GM19452 (cell line): ENCODE measurements around the gene RPS6KA3.
A peak's percentile ranks its signal among the peaks of the same experiment; 100 is the strongest.
"Not testable (repeated sequence)": the region's sequence is repeated elsewhere in the genome, so short reads cannot be mapped to it uniquely, and the experiment has no call there.

Experiments used
- ATAC-seq: cut with Tn5 transposase; IDR thresholded peaks from one replicate; pipeline ENCODE4 v1.9.1; 2021; ENCODE audit not compliant: unreplicated experiment

RPS6KA3 gene

GRCh38 chrX:20149326-20149725 lies 117.4 kb downstream of the RPS6KA3 start:
- ATAC-seq: no peak

GRCh38 chrX:20147561-20147960 lies 119.1 kb downstream of the RPS6KA3 start:
- ATAC-seq: no peak

GRCh38 chrX:20144491-20144890 lies 122.2 kb downstream of the RPS6KA3 start:
- no peak for ATAC-seq

- ATAC-seq: no peak
These were observed 123.1 kb downstream of the RPS6KA3 start for GRCh38 chrX:20143561-20143960.

- ATAC-seq: no peak
These were observed 123.6 kb downstream of the RPS6KA3 start for GRCh38 chrX:20143111-20143510.

- ATAC-seq: peak; percentile 99
These were observed 125.2 kb downstream of the RPS6KA3 start, which contains the start of gene EIF1AX for GRCh38 chrX:20141281-20142220. EIF1AX (minus strand) TSS chrX:20141838; CDS start chrX:20141640, 198 bp downstream.

- no peak for ATAC-seq
These were observed 126.3 kb downstream of the RPS6KA3 start for GRCh38 chrX:20140420-20140819.

- ATAC-seq: no peak
These were observed 126.7 kb downstream of the RPS6KA3 start for GRCh38 chrX:20139966-20140365.

- ATAC-seq: no peak
These were observed 130.8 kb downstream of the RPS6KA3 start for GRCh38 chrX:20135944-20136343.

GRCh38 chrX:20132666-20133065 lies 134.0 kb downstream of the RPS6KA3 start:
- ATAC-seq: no peak

GRCh38 chrX:20130357-20130756 lies 136.4 kb downstream of the RPS6KA3 start:
- ATAC-seq: no peak

GRCh38 chrX:20129547-20129946 lies 137.2 kb downstream of the RPS6KA3 start:
- ATAC-seq: no peak

GRCh38 chrX:20128670-20129069 lies 138.0 kb downstream of the RPS6KA3 start:
- no peak for ATAC-seq

- not testable (repeated sequence) for ATAC-seq
These were observed 139.3 kb downstream of the RPS6KA3 start for GRCh38 chrX:20127440-20127839.

GRCh38 chrX:20126833-20127232 lies 139.9 kb downstream of the RPS6KA3 start:
- ATAC-seq: not testable (repeated sequence)

- no peak for ATAC-seq
These were observed 141.7 kb downstream of the RPS6KA3 start for GRCh38 chrX:20124964-20125363.

GRCh38 chrX:20118065-20118824 lies 148.5 kb downstream of the RPS6KA3 start:
- ATAC-seq: no peak

- no peak for ATAC-seq
These were observed 150.0 kb downstream of the RPS6KA3 start, which contains the start of gene MAP7D2 for GRCh38 chrX:20116577-20117240. MAP7D2 (minus strand) TSS chrX:20116907; CDS start chrX:20116879, 28 bp downstream.

- ATAC-seq: no peak
These were observed 150.6 kb downstream of the RPS6KA3 start for GRCh38 chrX:20116087-20116576.

GRCh38 chrX:20112022-20112774 lies 154.5 kb downstream of the RPS6KA3 start:
- ATAC-seq: no peak
